ENCODE data around the gene NUPR1. TPM values are rescaled to one million over a fixed set of nuclear protein-coding genes. Genes with fewer than 3 reads are reported as not detected.

Gene NUPR1
- total and polyA plus RNA-seq, 2 of the 13 experiments (the other 11 are each of a cell fraction or from before 2014, with no cell fraction given): 18.0 to 25.6 TPM

DNA sequence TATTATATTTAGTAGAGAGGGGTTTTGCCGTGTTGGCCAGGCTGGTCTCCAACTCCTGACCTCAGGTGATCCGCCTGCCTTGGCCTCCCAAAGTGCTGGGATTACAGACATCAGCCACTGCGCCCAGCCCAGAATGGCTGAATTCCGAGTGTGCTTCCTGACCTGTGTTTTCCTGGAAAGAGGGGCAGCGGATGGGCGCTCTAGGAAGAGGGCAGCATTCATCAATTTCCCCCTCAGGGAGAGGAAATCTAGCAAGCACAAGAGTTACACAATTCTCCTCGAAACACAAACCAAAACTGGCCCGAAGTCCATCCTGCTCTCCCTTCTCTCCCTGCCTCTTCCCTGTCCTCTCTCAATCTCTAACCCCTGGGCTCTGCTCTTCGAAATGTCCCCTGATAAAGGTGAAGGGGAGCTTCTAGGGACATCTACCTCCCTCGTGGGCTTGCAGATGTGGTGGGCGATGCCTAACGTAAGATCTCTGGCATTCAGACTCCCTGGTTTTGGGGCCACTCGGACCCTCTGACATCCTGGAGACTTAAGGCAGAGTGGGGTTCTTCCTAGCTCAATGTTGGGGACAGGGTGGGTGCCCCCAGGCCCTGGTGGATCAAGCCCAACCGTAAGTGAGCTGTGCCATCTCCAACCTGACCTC is 33.2 kb downstream of the NUPR1 start (continued):
- TF ChIP-seq, protein P1, sequence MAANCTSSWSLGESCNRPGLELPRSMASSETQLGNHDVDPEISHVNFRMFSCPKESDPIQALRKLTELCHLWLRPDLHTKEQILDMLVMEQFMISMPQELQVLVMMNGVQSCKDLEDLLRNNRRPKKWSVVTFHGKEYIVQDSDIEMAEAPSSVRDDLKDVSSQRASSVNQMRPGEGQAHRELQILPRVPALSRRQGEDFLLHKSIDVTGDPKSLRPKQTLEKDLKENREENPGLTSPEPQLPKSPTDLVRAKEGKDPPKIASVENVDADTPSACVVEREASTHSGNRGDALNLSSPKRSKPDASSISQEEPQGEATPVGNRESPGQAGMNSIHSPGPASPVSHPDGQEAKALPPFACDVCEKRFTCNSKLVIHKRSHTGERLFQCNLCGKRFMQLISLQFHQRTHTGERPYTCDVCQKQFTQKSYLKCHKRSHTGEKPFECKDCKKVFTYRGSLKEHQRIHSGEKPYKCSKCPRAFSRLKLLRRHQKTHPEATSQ (CRISPR knock-in tag; IDR thresholded peaks at IDR 0.05; ENCODE audit: borderline replicate concordance): no peak
- TF ChIP-seq TOE1 (CRISPR knock-in tag; IDR thresholded peaks at IDR 0.05): no peak
- no peak for TF ChIP-seq PLRG1 (conservative IDR thresholded peaks at IDR 0.05)
- peak; percentile 75; the same call in 1 of the 2 replicates for TF ChIP-seq NCOR1 (IDR thresholded peaks at IDR 0.05; ENCODE audit: borderline replicate concordance, low read length)
- no peak for TF ChIP-seq GTF3A (CRISPR knock-in tag; conservative IDR thresholded peaks at IDR 0.05)
- no peak for TF ChIP-seq ZNF577 (CRISPR knock-in tag; IDR thresholded peaks at IDR 0.05; ENCODE audit: borderline replicate concordance, low read depth)
- TF ChIP-seq ZSCAN9 (CRISPR knock-in tag; IDR thresholded peaks at IDR 0.05; ENCODE audit: borderline replicate concordance): peak; percentile 68; the same call in 1 of the 2 replicates
- no peak for TF ChIP-seq HOXA7 (CRISPR knock-in tag; IDR thresholded peaks at IDR 0.05)
- TF ChIP-seq KDM3A (CRISPR knock-in tag; IDR thresholded peaks at IDR 0.05; ENCODE audit: low read depth): 0 out of 2 replicates have a peak, but pooled peaks have one; percentile 41
- TF ChIP-seq ONECUT2 (CRISPR knock-in tag; IDR thresholded peaks at IDR 0.05): 0 out of 2 replicates have a peak, but pooled peaks have one; percentile 31
- TF ChIP-seq TRIM24 (CRISPR knock-in tag; IDR thresholded peaks at IDR 0.05): no peak; the same call in 1 of the 2 replicates
- TF ChIP-seq CBX2 (IDR thresholded peaks at IDR 0.05; ENCODE audit: low read depth, low read length): no peak
- TF ChIP-seq CBX2 (CRISPR knock-in tag; IDR thresholded peaks at IDR 0.05; ENCODE audit: low read depth): no peak
